ENCODE measurements around the gene SLC15A4. TPM values are rescaled to one million over a fixed set of nuclear protein-coding genes. Genes with fewer than 3 reads are reported as not detected.

SLC15A4 gene
- total and polyA plus RNA-seq, 2 of the 13 experiments (the other 11 are each of a cell fraction or from before 2014, with no cell fraction given) = 17.3 to 22.7 TPM

DNA sequence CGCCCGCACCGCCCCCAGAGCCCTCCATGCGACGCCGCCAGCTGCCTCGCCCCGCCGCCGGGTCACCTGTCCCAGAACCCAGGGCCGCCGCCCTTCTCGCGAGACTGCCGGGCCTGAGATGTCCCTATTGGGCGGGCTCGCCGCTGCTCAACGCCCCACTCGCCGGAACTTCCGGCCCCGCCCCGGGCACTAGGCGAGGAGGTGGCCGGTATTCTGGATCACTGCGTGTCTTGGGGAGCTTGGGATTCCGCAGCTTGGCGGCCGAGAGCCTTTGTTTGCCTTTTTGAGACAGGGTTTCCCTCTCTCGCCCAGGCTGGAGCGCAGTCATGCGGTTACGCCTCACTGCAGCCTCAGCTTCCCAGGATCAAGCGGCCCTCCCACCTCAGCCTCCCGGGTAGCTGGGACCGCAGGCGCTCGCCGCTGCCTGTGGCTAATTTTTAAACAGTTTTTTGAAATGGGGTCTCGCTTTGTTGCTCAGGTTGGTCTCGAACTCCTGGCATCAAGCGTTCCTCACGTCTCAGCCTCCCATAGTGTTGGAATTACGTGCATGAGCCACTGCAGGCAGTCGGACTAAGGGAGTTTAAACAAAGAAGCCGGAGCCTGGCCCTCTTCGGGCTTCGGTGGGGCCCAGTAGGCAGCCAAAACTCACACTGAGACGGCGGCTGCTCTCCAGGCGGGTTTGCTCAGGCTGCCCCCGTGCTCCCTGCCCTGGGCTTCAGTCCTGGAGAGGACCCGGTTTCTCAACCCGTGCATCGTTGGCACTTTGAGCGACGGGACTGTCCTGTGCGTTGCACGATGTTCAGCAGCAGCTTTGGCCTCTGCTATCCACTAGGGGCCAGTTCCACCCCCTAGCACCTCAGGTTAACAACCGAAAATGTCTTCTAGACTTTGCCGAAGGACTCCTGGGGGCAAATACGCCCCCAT lies at the start of gene SLC15A4 (continued):
- TF ChIP-seq, protein P1, sequence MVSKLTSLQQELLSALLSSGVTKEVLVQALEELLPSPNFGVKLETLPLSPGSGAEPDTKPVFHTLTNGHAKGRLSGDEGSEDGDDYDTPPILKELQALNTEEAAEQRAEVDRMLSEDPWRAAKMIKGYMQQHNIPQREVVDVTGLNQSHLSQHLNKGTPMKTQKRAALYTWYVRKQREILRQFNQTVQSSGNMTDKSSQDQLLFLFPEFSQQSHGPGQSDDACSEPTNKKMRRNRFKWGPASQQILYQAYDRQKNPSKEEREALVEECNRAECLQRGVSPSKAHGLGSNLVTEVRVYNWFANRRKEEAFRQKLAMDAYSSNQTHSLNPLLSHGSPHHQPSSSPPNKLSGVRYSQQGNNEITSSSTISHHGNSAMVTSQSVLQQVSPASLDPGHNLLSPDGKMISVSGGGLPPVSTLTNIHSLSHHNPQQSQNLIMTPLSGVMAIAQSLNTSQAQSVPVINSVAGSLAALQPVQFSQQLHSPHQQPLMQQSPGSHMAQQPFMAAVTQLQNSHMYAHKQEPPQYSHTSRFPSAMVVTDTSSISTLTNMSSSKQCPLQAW (CRISPR knock-in tag; IDR thresholded peaks at IDR 0.05) = peak; percentile 50
- TF ChIP-seq, protein P2, sequence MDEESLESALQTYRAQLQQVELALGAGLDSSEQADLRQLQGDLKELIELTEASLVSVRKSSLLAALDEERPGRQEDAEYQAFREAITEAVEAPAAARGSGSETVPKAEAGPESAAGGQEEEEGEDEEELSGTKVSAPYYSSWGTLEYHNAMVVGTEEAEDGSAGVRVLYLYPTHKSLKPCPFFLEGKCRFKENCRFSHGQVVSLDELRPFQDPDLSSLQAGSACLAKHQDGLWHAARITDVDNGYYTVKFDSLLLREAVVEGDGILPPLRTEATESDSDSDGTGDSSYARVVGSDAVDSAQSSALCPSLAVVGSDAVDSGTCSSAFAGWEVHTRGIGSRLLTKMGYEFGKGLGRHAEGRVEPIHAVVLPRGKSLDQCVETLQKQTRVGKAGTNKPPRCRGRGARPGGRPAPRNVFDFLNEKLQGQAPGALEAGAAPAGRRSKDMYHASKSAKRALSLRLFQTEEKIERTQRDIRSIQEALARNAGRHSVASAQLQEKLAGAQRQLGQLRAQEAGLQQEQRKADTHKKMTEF (CRISPR knock-in tag; IDR thresholded peaks at IDR 0.05) = peak; percentile 46; the same call in 1 of the 2 replicates
- peak; percentile 66; the same call in 1 of the 2 replicates for TF ChIP-seq SP5 (CRISPR knock-in tag; IDR thresholded peaks at IDR 0.05; ENCODE audit: borderline replicate concordance, low read depth)
- TF ChIP-seq FOSL2 (CRISPR knock-in tag; IDR thresholded peaks at IDR 0.05) = 0 out of 2 replicates have a peak, but pooled peaks have one; percentile 17
- no peak; the same call in 1 of the 2 replicates for TF ChIP-seq BCL6 (CRISPR knock-in tag; IDR thresholded peaks at IDR 0.05)
- TF ChIP-seq, protein P3, sequence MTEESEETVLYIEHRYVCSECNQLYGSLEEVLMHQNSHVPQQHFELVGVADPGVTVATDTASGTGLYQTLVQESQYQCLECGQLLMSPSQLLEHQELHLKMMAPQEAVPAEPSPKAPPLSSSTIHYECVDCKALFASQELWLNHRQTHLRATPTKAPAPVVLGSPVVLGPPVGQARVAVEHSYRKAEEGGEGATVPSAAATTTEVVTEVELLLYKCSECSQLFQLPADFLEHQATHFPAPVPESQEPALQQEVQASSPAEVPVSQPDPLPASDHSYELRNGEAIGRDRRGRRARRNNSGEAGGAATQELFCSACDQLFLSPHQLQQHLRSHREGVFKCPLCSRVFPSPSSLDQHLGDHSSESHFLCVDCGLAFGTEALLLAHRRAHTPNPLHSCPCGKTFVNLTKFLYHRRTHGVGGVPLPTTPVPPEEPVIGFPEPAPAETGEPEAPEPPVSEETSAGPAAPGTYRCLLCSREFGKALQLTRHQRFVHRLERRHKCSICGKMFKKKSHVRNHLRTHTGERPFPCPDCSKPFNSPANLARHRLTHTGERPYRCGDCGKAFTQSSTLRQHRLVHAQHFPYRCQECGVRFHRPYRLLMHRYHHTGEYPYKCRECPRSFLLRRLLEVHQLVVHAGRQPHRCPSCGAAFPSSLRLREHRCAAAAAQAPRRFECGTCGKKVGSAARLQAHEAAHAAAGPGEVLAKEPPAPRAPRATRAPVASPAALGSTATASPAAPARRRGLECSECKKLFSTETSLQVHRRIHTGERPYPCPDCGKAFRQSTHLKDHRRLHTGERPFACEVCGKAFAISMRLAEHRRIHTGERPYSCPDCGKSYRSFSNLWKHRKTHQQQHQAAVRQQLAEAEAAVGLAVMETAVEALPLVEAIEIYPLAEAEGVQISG (CRISPR knock-in tag; IDR thresholded peaks at IDR 0.05) = peak; percentile 67
- TF ChIP-seq, protein P4, sequence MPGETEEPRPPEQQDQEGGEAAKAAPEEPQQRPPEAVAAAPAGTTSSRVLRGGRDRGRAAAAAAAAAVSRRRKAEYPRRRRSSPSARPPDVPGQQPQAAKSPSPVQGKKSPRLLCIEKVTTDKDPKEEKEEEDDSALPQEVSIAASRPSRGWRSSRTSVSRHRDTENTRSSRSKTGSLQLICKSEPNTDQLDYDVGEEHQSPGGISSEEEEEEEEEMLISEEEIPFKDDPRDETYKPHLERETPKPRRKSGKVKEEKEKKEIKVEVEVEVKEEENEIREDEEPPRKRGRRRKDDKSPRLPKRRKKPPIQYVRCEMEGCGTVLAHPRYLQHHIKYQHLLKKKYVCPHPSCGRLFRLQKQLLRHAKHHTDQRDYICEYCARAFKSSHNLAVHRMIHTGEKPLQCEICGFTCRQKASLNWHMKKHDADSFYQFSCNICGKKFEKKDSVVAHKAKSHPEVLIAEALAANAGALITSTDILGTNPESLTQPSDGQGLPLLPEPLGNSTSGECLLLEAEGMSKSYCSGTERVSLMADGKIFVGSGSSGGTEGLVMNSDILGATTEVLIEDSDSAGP (CRISPR knock-in tag; IDR thresholded peaks at IDR 0.05; ENCODE audit: borderline replicate concordance) = peak; percentile 68; the same call in 1 of the 2 replicates
- TF ChIP-seq, protein P5, sequence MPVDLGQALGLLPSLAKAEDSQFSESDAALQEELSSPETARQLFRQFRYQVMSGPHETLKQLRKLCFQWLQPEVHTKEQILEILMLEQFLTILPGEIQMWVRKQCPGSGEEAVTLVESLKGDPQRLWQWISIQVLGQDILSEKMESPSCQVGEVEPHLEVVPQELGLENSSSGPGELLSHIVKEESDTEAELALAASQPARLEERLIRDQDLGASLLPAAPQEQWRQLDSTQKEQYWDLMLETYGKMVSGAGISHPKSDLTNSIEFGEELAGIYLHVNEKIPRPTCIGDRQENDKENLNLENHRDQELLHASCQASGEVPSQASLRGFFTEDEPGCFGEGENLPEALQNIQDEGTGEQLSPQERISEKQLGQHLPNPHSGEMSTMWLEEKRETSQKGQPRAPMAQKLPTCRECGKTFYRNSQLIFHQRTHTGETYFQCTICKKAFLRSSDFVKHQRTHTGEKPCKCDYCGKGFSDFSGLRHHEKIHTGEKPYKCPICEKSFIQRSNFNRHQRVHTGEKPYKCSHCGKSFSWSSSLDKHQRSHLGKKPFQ (CRISPR knock-in tag; IDR thresholded peaks at IDR 0.05; ENCODE audit: insufficient replicate concordance) = peak; percentile 47
- TF ChIP-seq SOX5 (CRISPR knock-in tag; IDR thresholded peaks at IDR 0.05; ENCODE audit: borderline replicate concordance) = peak; percentile 32; the same call in 1 of the 2 replicates
- TF ChIP-seq TOE1 (CRISPR knock-in tag; IDR thresholded peaks at IDR 0.05) = 0 out of 2 replicates have a peak, but pooled peaks have one; percentile 51
- peak; percentile 69 for TF ChIP-seq ERF (CRISPR knock-in tag; IDR thresholded peaks at IDR 0.05)
- TF ChIP-seq ARNT2 (CRISPR knock-in tag; IDR thresholded peaks at IDR 0.05; ENCODE audit: low read depth) = peak; percentile 98
- TF ChIP-seq YY1 (IDR thresholded peaks at IDR 0.05; ENCODE audit: insufficient read depth, insufficient replicate concordance, low read depth, low read length) = peak; percentile 59
- TF ChIP-seq, protein P6, sequence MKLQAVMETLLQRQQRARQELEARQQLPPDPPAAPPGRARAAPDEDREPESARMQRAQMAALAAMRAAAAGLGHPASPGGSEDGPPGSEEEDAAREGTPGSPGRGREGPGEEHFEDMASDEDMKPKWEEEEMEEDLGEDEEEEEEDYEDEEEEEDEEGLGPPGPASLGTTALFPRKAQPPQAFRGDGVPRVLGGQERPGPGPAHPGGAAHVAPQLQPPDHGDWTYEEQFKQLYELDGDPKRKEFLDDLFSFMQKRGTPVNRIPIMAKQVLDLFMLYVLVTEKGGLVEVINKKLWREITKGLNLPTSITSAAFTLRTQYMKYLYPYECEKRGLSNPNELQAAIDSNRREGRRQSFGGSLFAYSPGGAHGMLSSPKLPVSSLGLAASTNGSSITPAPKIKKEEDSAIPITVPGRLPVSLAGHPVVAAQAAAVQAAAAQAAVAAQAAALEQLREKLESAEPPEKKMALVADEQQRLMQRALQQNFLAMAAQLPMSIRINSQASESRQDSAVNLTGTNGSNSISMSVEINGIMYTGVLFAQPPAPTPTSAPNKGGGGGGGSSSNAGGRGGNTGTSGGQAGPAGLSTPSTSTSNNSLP (IDR thresholded peaks at IDR 0.05; ENCODE audit: low read depth, low read length) = no peak
- peak; percentile 23; the same call in 1 of the 2 replicates for TF ChIP-seq ISL2 (CRISPR knock-in tag; IDR thresholded peaks at IDR 0.05)
- peak; percentile 81 for TF ChIP-seq ELF1 (CRISPR knock-in tag; IDR thresholded peaks at IDR 0.05)
